ENCODE measurements around the gene NLN. TPM values are rescaled to one million over a fixed set of nuclear protein-coding genes. Genes with fewer than 3 reads are reported as not detected.
"Not testable (repeated sequence)": the region's sequence is repeated elsewhere in the genome, so short reads cannot be mapped to it uniquely, and the experiment has no call there.

Gene NLN
- total RNA-seq, 2 donors from 2014 or later = 13.5 to 32.2 TPM

DNA sequence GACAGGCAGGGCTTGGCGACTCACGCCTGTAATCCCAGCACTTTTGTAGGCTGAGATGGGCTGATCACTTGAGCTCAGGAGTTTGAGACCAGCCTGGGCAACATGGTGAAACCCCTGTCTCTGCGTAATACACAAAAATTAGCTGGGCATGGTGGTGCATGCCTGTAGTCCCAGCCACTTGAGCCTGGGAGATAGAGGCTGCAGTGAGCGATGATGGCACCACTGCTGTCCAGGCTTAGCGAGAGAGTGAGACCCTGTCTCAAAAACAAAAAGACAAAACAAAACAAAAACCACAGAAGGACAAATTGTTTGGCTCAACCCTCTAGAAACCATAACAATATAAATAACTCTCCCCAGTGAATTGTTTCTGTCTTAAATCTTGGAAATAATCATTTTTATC lies 111.8 kb downstream of the NLN start:
- no peaks in the 10 kb centered on the region for H3K9me3 Mint-ChIP-seq
- ATAC-seq (replicated peaks) = no peak
- no peaks in the 10 kb centered on the region for H3K4me1 Mint-ChIP-seq
- H3K27ac Mint-ChIP-seq = no peak overlapping the region
- H3K36me3 Mint-ChIP-seq (ENCODE audit: low read depth) = no peaks in the 10 kb centered on the region
- no peak overlapping the region for H3K4me3 Mint-ChIP-seq
- H3K27me3 Mint-ChIP-seq = no peaks in the 10 kb centered on the region

DNA sequence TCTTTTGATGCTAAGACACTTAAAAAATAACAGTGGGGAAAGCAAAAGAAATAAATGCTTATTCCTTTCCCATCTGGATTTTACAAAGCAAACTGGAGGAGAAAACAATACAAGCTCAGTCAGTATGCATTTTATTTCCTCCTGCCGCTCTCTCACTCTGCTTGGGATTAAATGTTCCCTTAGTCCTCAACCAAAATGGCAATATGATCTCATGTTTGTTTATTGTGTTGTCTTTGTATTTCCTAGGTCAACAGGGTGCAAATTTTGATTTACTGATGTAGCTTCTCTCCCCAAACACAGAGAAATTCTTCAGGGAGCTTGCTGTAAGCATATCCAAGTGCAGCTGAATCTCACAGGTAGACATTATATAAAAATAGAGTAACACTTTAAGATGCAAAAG lies 112.3 kb downstream of the NLN start:
- H3K36me3 Mint-ChIP-seq (ENCODE audit: low read depth) = no peaks in the 10 kb centered on the region
- H3K27me3 Mint-ChIP-seq = no peaks in the 10 kb centered on the region
- H3K9me3 Mint-ChIP-seq = no peaks in the 10 kb centered on the region
- H3K4me1 Mint-ChIP-seq = no peaks in the 10 kb centered on the region
- no peak overlapping the region for H3K27ac Mint-ChIP-seq
- H3K4me3 Mint-ChIP-seq = no peak overlapping the region
- no peak for ATAC-seq (replicated peaks)

DNA sequence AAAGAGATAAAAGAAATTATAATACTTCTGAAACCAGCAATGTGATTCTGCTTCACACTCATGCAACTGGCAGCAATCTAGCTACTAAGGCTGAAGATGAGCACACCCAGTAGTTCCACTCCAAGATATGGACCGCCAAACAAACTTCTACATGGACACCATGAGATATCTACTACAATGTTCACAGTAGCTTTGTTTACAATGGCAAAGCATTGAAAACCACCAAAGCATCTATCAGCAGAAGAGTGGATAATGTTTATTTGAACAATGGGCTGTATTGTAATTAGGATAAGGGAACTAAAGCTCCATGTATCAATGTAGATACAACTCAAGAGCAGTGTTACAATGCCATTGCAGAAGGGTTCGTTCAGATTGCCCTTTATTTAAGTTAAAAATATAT lies 113.2 kb downstream of the NLN start:
- no peaks in the 10 kb centered on the region for H3K9me3 Mint-ChIP-seq
- ATAC-seq (replicated peaks) = no peak
- H3K4me1 Mint-ChIP-seq = no peaks in the 10 kb centered on the region
- H3K36me3 Mint-ChIP-seq (ENCODE audit: low read depth) = no peaks in the 10 kb centered on the region
- H3K4me3 Mint-ChIP-seq = no peak overlapping the region
- no peak overlapping the region for H3K27ac Mint-ChIP-seq
- H3K27me3 Mint-ChIP-seq = no peaks in the 10 kb centered on the region

DNA sequence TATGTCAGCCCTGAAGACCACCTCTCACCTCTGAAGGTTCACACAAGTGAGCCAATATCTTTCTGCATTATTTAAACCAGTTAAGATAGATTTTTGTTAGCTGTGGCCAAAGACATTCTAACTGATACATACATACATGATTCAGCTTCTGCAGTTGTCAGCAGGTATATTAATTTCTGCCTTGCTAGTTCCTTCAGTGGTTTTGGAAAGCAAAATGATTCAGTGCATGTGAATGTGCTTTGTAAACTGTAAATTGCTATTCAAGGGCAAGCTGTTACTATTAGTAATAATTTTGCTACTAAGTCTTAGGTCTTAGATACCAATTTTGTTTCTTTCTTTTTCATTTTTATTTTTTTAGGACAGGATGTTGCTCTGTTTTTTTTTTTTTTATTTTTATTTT lies 115.1 kb downstream of the NLN start:
- no peaks in the 10 kb centered on the region for H3K4me1 Mint-ChIP-seq
- no peak overlapping the region for H3K27ac Mint-ChIP-seq
- H3K4me3 Mint-ChIP-seq = no peak overlapping the region
- H3K36me3 Mint-ChIP-seq (ENCODE audit: low read depth) = no peaks in the 10 kb centered on the region
- no peak for ATAC-seq (replicated peaks)
- H3K27me3 Mint-ChIP-seq = no peaks in the 10 kb centered on the region
- no peaks in the 10 kb centered on the region for H3K9me3 Mint-ChIP-seq

DNA sequence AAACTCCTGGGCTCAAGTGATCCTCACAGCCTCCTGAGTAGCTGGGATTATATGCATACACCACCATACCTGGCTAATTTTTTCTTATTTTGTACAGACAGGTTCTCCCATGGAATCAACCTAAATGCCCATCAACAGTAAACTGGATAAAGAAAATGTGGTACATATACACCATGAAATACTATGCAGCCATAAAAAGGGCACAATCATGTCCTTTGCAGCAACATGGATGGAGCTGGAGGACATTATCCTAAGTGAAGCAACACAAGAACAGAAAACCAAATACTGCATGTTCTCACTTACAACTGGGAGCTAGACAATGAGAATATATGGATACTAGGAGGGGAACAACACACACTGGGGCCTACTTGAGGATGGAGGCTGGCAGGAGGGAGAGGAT lies 117.2 kb downstream of the NLN start:
- H3K4me3 Mint-ChIP-seq; H3K27me3 Mint-ChIP-seq; H3K4me1 Mint-ChIP-seq; H3K36me3 Mint-ChIP-seq (ENCODE audit: low read depth); ATAC-seq (replicated peaks); H3K27ac Mint-ChIP-seq; H3K9me3 Mint-ChIP-seq: not testable (repeated sequence)

DNA sequence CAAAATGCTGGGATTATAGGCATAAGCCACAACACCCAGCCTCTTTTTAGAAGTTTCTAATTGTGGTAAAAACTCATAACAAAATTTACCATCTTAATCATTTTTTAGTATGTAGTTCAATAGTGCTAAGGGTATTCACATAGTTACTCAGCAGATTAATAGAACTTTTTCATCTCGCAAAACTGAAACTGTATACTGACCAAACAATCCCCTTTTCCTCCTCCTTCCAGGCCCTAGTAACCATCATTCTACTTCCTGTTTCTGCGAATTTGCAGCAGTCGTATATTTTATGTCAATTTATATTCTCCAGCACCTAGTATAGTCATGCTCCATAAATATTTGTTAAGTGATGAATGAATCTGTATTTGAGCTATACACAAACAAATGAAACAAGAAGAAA lies 118.1 kb downstream of the NLN start:
- no peak overlapping the region for H3K4me3 Mint-ChIP-seq
- no peaks in the 10 kb centered on the region for H3K27me3 Mint-ChIP-seq
- H3K9me3 Mint-ChIP-seq = no peaks in the 10 kb centered on the region
- H3K36me3 Mint-ChIP-seq (ENCODE audit: low read depth) = no peaks in the 10 kb centered on the region
- no peaks in the 10 kb centered on the region for H3K4me1 Mint-ChIP-seq
- H3K27ac Mint-ChIP-seq = no peak overlapping the region
- no peak for ATAC-seq (replicated peaks)

DNA sequence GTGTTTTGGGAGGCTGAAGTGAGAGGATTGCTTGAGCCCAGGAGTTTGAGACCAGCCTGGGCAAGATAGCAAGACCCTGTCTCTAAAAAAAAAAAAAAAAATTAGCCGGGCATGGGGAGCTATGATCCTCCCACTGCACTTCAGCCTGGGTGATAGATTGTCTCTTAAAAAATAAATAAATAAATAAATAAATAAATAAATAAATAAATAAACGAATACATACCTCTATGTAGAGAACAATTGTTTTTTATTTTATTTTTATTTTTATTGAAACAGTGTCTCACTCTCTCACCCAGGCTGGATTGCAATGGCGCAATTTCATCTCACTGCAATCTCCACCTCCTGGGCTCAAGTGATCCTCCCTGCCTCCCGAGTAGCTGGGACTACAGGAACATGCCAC lies 122.8 kb downstream of the NLN start:
- not testable (repeated sequence) for H3K4me1 Mint-ChIP-seq; H3K27ac Mint-ChIP-seq; H3K9me3 Mint-ChIP-seq; H3K36me3 Mint-ChIP-seq (ENCODE audit: low read depth); H3K27me3 Mint-ChIP-seq; ATAC-seq (replicated peaks); H3K4me3 Mint-ChIP-seq

DNA sequence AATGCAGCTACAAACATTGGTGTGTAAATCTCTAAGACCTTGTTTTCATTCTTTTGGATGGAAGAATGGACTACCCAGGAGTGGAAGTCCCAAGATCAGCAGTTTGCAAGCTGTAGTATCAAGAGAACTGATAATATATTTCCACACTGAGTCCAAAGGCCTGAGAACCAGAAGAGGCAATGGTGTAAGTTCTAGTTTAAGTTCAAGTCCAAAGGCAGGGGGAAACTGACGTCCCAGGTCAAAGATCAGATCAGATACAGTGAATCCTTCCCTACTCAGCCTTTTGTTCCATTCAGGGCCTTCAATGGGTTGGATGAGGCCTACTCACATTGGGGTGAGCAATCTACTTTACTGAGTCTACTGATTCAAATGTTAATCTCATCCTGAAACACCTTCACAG lies 124.1 kb downstream of the NLN start:
- Mint-ChIP-seq H3K9me3 (no peaks in the 10 kb centered on the region), H3K4me3 (no peak overlapping the region), H3K36me3 (ENCODE audit: low read depth) (no peaks in the 10 kb centered on the region), H3K27me3 (no peaks in the 10 kb centered on the region), H3K4me1 (peaks cover 5% of the 10 kb centered on the region), H3K27ac (no peak overlapping the region)
- no peak for ATAC-seq (replicated peaks)

DNA sequence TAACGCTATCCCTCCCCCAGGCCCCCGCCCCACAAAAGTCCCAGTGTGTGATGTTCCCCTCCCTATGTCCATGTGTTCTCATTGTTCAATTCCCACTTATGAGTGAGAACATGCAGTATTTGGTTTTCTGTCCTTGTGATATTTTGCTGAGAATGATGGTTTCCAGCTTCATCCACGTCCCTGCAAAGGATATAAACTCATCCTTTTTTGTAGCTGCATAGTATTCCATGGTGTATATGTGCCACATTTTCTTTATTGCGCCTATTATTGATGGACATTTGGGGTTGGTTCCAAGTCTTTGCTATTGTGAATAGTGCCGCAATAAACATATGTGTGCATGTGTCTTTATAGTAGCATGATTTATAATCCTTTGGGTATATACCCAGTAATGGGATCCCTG lies 125.0 kb downstream of the NLN start:
- not testable (repeated sequence) for H3K9me3 Mint-ChIP-seq; H3K4me3 Mint-ChIP-seq; H3K27me3 Mint-ChIP-seq; H3K36me3 Mint-ChIP-seq (ENCODE audit: low read depth); H3K27ac Mint-ChIP-seq; ATAC-seq (replicated peaks); H3K4me1 Mint-ChIP-seq

DNA sequence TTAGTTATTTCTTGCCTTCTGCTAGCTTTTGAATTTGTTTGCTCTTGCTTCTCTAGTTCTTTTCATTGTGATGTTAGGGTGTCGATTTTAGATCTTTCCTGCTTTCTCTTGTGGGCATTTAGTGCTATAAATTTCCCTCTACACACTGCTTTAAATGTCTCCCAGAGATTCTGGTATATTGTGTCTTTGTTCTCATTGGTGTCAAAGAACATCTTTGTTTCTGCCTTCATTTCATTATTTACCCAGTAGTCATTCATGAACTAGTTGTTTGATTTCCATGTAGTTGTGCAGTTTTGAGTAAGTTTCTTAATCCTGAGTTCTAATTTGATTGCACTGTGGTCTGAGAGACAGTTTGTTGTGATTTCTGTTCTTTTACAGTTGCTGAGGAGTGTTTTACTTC lies 127.9 kb downstream of the NLN start:
- not testable (repeated sequence) for H3K4me1 Mint-ChIP-seq; H3K36me3 Mint-ChIP-seq (ENCODE audit: low read depth); H3K9me3 Mint-ChIP-seq; H3K27ac Mint-ChIP-seq; H3K27me3 Mint-ChIP-seq; H3K4me3 Mint-ChIP-seq; ATAC-seq (replicated peaks)

DNA sequence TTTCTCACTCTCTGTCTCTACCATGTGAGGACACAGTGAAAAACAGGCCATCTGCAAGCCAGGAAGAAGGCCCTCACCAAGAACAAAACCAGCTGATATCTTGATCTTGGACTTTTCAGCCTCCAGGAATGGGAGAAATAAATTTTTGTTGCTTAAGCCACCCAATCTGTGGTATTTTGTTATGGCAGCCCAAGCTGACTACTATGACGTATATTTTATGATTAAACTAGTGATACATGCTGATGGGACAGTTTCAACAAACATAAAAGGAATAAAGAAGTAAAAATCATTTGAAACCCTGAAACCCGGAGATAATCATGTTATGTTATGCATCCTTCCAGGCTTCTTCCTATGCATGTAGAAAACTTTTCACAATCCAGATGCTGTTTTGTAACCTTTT lies 132.9 kb downstream of the NLN start:
- Mint-ChIP-seq H3K27ac (no peak overlapping the region), H3K36me3 (ENCODE audit: low read depth) (no peaks in the 10 kb centered on the region), H3K4me3 (no peak overlapping the region), H3K9me3 (peaks cover 5% of the 10 kb centered on the region), H3K4me1 (no peaks in the 10 kb centered on the region), H3K27me3 (no peaks in the 10 kb centered on the region)
- ATAC-seq (replicated peaks) = no peak

DNA sequence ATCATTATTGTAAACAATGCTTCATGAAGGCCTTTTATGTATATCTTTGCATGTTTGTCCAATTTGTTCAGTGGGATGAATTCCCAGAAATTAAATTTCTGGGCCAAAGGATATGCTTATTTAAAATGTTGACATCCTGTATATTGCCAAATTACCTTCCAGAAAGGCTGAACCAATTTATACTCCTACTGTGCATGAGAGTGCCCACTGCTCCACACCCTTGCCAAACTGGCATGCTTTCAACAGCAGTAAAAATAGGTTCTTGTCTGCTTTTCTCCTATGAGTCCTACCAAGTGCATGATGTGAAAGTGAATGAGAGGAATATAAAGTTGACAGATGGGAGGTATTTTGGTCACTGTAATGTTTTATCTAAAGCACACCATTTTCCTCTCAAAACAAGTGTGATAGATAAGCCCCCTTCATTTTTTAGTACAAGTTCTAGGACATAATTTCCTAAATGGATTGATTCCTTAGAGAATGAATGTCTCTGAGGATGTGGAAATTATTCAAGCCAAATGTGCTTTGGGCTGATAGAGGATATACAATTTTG lies 133.8 kb downstream of the NLN start:
- no peaks in the 10 kb centered on the region for H3K36me3 Mint-ChIP-seq (ENCODE audit: low read depth)
- ATAC-seq (replicated peaks) = no peak
- no peaks in the 10 kb centered on the region for H3K27me3 Mint-ChIP-seq
- peaks cover 5% of the 10 kb centered on the region for H3K9me3 Mint-ChIP-seq
- H3K4me3 Mint-ChIP-seq = no peak overlapping the region
- H3K27ac Mint-ChIP-seq = no peak overlapping the region
- H3K4me1 Mint-ChIP-seq = no peaks in the 10 kb centered on the region

DNA sequence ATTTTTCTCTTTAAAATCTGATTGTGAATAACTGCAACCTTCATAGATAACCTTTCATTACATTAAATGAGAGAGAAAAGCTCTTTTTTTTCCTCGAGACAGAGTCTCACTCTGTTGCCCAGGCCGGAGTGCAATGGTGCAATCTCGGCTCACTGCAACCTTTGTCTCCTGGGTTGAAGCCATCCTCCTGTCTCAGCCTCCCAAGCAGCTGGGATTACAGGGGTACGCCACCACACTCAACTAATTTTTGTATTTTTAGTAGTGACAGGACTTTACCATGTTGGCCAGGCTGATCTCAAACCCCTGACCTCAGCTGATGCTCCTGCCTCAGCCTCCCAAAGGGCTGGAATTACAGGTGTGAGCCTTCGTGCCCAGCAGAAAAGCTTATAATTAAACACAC lies 134.5 kb downstream of the NLN start:
- H3K27me3 Mint-ChIP-seq = no peaks in the 10 kb centered on the region
- no peaks in the 10 kb centered on the region for H3K36me3 Mint-ChIP-seq (ENCODE audit: low read depth)
- ATAC-seq (replicated peaks) = no peak
- no peak overlapping the region for H3K4me3 Mint-ChIP-seq
- H3K4me1 Mint-ChIP-seq = no peaks in the 10 kb centered on the region
- peaks cover 2% of the 10 kb centered on the region for H3K9me3 Mint-ChIP-seq
- H3K27ac Mint-ChIP-seq = no peak overlapping the region

DNA sequence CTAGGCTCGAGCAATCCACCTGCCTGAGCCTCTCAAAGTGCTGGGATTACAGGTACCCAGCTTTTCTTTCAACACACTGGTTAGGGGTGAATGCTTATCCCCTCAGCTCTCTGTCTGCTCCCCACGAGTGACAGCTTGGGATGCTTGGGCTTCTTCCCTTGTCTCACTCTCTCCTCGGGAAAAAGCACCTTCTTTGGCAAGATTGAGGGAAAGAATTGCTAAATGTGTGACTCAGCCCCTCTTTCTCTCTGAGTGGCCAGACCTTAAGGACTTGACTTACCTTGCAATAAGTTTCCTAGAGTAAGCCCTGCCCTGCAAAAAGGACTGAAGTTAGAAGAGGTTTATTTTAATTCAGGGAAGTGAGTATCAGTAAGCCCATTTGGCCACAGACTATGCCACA lies 136.3 kb downstream of the NLN start:
- no peaks in the 10 kb centered on the region for H3K4me1 Mint-ChIP-seq
- no peak overlapping the region for H3K27ac Mint-ChIP-seq
- no peaks in the 10 kb centered on the region for H3K36me3 Mint-ChIP-seq (ENCODE audit: low read depth)
- no peaks in the 10 kb centered on the region for H3K27me3 Mint-ChIP-seq
- no peak overlapping the region for H3K4me3 Mint-ChIP-seq
- H3K9me3 Mint-ChIP-seq = no peaks in the 10 kb centered on the region
- no peak for ATAC-seq (replicated peaks)

DNA sequence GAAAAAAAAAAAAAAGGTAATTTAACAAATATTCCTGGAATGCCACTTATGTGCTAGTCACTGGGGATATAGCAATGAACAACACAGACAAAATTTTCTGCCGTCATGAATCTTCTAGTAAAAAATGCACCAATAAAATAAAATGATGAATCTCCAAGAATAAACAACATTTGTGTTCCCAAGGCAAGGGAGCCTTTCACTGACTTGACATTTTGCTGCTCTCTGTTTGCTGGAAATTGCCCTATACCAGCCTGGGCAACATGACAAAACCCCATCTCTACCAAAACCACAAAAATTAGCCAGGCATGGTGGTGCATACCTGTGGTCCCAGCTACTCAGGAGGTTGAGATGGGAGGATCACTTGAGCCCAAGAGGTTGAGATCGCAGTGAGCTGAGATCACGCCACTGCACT lies 139.8 kb downstream of the NLN start:
- no peak for ATAC-seq (replicated peaks)
- H3K4me1 Mint-ChIP-seq = peaks cover 4% of the 10 kb centered on the region
- H3K36me3 Mint-ChIP-seq (ENCODE audit: low read depth) = no peaks in the 10 kb centered on the region
- H3K27me3 Mint-ChIP-seq = no peaks in the 10 kb centered on the region
- H3K27ac Mint-ChIP-seq = no peak overlapping the region
- no peaks in the 10 kb centered on the region for H3K9me3 Mint-ChIP-seq
- H3K4me3 Mint-ChIP-seq = no peak overlapping the region

DNA sequence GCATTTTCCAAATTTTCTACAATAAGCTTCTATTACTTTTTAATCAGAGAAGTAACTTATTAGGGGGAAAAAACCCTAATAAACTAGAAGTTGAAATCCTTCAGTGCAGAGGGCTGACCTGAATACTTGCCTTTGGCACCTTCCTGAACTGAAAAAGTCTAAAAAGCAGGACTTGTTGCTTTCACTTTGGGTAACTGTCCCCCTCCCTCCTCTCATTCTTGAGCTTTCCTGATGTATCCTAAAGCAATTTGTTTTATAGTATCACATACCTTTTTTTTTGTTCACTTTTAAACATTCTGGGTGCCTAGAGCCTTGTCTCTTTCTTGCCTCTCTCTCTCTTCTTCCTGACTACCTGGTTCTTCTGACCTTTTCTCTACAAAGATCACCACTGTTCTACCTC lies 140.4 kb downstream of the NLN start:
- Mint-ChIP-seq H3K27me3 (no peaks in the 10 kb centered on the region), H3K4me3 (no peak overlapping the region), H3K4me1 (peaks cover 7% of the 10 kb centered on the region), H3K9me3 (no peaks in the 10 kb centered on the region), H3K36me3 (ENCODE audit: low read depth) (no peaks in the 10 kb centered on the region), H3K27ac (no peak overlapping the region)
- no peak for ATAC-seq (replicated peaks)

Measured in activated T-helper 17 cell treated with anti-CD3 and anti-CD28 coated beads, Interleukin-2, amount 50 U/mL, for 72 hours (primary cell).